Kidney epithelial cell (primary cell): Measurements from ENCODE around the gene UNC93B1. TPM values are rescaled to one million over a fixed set of nuclear protein-coding genes. Genes with fewer than 3 reads are reported as not detected.
A peak's percentile ranks its signal among the peaks of the same experiment; 100 is the strongest.
"Not testable (repeated sequence)": the region's sequence is repeated elsewhere in the genome, so short reads cannot be mapped to it uniquely, and the experiment has no call there.

Experiments
- DNase-seq: peaks from one replicate; pipeline ENCODE4 v3.0.0-alpha.2; 2010; ENCODE audit warnings: low read depth
- H3K27me3 ChIP-seq: 2 replicates; pipeline ENCODE4 v1.6.0; 2011; ENCODE audit warnings: low read length; ENCODE audit not compliant: control insufficient read depth, insufficient read depth
- H3K36me3 ChIP-seq: 2 replicates; pipeline ENCODE4 v1.5.1; 2011; ENCODE audit warnings: low read length; ENCODE audit not compliant: control insufficient read depth, insufficient read depth
- H3K4me3 ChIP-seq: 2 replicates; pipeline ENCODE4 v1.5.1; 2011; ENCODE audit warnings: low read depth, mild to moderate bottlenecking, control low read depth, low read length
- CTCF ChIP-seq: IDR thresholded peaks from 2 replicates; pipeline ENCODE4 v1.5.1; 2011; ENCODE audit warnings: mild to moderate bottlenecking, moderate library complexity, low read length, control low read depth, inconsistent platforms; ENCODE audit not compliant: insufficient read depth, poor library complexity, severe bottlenecking
- total RNA-seq: library from RNA; depleted of rRNA; stranded (reverse); fragments of >200 nt; gene quantifications from 2 replicates; pipeline ENCODE4 v1.2.3, GENCODE V29; 2015

UNC93B1 gene
- total RNA-seq, 1 donor from 2014 or later = 21.0 TPM

- peaks cover 17% of the 10 kb centered on the region for H3K27me3 ChIP-seq
- H3K4me3 ChIP-seq = peak overlapping the region; percentile 32
- TF ChIP-seq CTCF = peak; percentile 20
- not testable (repeated sequence) for DNase-seq, H3K36me3 ChIP-seq
These were observed 48.4 kb downstream of the UNC93B1 start for GRCh38 chr11:67955461-67956007.

- H3K27me3 ChIP-seq = peaks cover 17% of the 10 kb centered on the region
- not testable (repeated sequence) for H3K36me3 ChIP-seq, DNase-seq, H3K4me3 ChIP-seq
These were observed 48.9 kb downstream of the UNC93B1 start for GRCh38 chr11:67954971-67955370.

GRCh38 chr11:67954251-67954650 lies 49.6 kb downstream of the UNC93B1 start:
- not testable (repeated sequence) for H3K4me3 ChIP-seq, H3K36me3 ChIP-seq, DNase-seq
- peaks cover 17% of the 10 kb centered on the region for H3K27me3 ChIP-seq

- not testable (repeated sequence) for H3K36me3 ChIP-seq, DNase-seq, H3K4me3 ChIP-seq
- H3K27me3 ChIP-seq = peaks cover 17% of the 10 kb centered on the region
These were observed 53.2 kb downstream of the UNC93B1 start for GRCh38 chr11:67950705-67951104.

GRCh38 chr11:67947785-67948184 lies 56.1 kb downstream of the UNC93B1 start:
- not testable (repeated sequence) for H3K4me3 ChIP-seq, DNase-seq, H3K36me3 ChIP-seq, H3K27me3 ChIP-seq

- not testable (repeated sequence) for H3K36me3 ChIP-seq, H3K27me3 ChIP-seq, DNase-seq, H3K4me3 ChIP-seq
These were observed 57.5 kb downstream of the UNC93B1 start for GRCh38 chr11:67946403-67946802.

GRCh38 chr11:67943406-67943805 lies 60.5 kb downstream of the UNC93B1 start:
- not testable (repeated sequence) for DNase-seq, H3K27me3 ChIP-seq, H3K36me3 ChIP-seq, H3K4me3 ChIP-seq

Other genes with a start within 250 kb of the UNC93B1 start
- gene ALDH3B1, start 6.2 kb upstream of the UNC93B1 start, total RNA-seq = 1.2 and 2.6 TPM in 2 replicates
- gene NDUFS8, start 26.6 kb upstream of the UNC93B1 start, total RNA-seq = 246 and 284 TPM in 2 replicates
- 46.8 and 80.6 TPM in 2 replicates for gene TCIRG1, start 34.9 kb upstream of the UNC93B1 start, total RNA-seq
- 25.5 and 30.9 TPM in 2 replicates for gene CHKA, start 117.3 kb upstream of the UNC93B1 start, total RNA-seq
- 24.8 and 25.7 TPM in 2 replicates for gene KMT5B, start 209.2 kb upstream of the UNC93B1 start, total RNA-seq